ENCODE results near the gene RBBP6. TPM values are rescaled to one million over a fixed set of nuclear protein-coding genes. Genes with fewer than 3 reads are reported as not detected.

The RBBP6 gene
- total and polyA plus RNA-seq, 9 of the 15 experiments (the other 6 are each of a cell fraction or from before 2014, with no cell fraction given): 19.2 to 76.6 (median 42.7) TPM

GRCh38 chr16:24531166-24531565 lies 8.2 kb upstream of the RBBP6 start:
- H3K79me2 ChIP-seq (ENCODE audit: control insufficient read depth, insufficient read depth, low read length): no peaks in the 10 kb centered on the region
- no peak for DNase-seq (ENCODE audit: extremely low read depth in 1 of 4, low spot score in 3 of 4)
- no TSS peak for BruUV-seq (replicated peaks)
- no peaks in the 10 kb centered on the region; a peak in 1 of 5 replicates for H3K4me1 ChIP-seq (replicated peaks in 1 of 2; ENCODE audit: control insufficient read depth in 2 of 2, insufficient read depth in 2 of 2, low read length in 2 of 2)
- intact Hi-C loops (cut with micrococcal nuclease): no loop called here
- no peaks in the 10 kb centered on the region for H3K36me3 ChIP-seq (ENCODE audit: control insufficient read depth, insufficient read depth, low read length)
- H3K4me2 ChIP-seq (ENCODE audit: insufficient read depth, low read length): no peak overlapping the region
- no peaks in the 10 kb centered on the region for H3K9me1 ChIP-seq (ENCODE audit: control insufficient read depth, insufficient read depth, low read length)
- H3K9ac ChIP-seq (ENCODE audit: insufficient read depth in 1 of 2, low read depth in 2 of 2, low read length in 2 of 2): no peak overlapping the region
- ChIA-PET POLR2A (interaction anchor here (1.2 kb wide), 1 partner anchor 14 kb away, joined by 3 read pairs; no protein-coding TSS in a partner anchor), CTCF (ENCODE audit: low intra/inter-chr PET ratio) (no interaction called here)
- H3K9me3 ChIP-seq (replicated peaks; ENCODE audit: control insufficient read depth, insufficient read depth, low read depth, low read length): no peaks in the 10 kb centered on the region
- no peak overlapping the region for H2AFZ ChIP-seq (ENCODE audit: low read depth, low read length)
- H3K27me3 ChIP-seq (ENCODE audit: control insufficient read depth in 2 of 2, insufficient read depth in 2 of 2, low read length in 2 of 2): no peaks in the 10 kb centered on the region
- H4K20me1 ChIP-seq (replicated peaks; ENCODE audit: control insufficient read depth, insufficient read depth, low read length): no peaks in the 10 kb centered on the region
- ATAC-seq: no peak
- FAIRE-seq: no peak
- no peak overlapping the region for H3K4me3 ChIP-seq
- in situ Hi-C loops (cut with MboI): no loop called here
- no peak overlapping the region for H3K27ac ChIP-seq (ENCODE audit: extremely low read depth, low read depth, low read length)
- WGBS (ENCODE audit: insufficient coverage, low coverage, missing lambda C conversion rate): 8% methylated on average over 1 of the region's 1 CpG
- no peak for TF ChIP-seq SMAD2 (IDR thresholded peaks at IDR 0.05; ENCODE audit: low read depth, low read length)
- no peak for TF ChIP-seq ZNF584 (CRISPR knock-in tag; IDR thresholded peaks at IDR 0.05; ENCODE audit: low read depth)
- no peak for TF ChIP-seq ZNF449 (CRISPR knock-in tag; IDR thresholded peaks at IDR 0.05)
- no peak for TF ChIP-seq ATF2 (CRISPR knock-in tag; IDR thresholded peaks at IDR 0.05)
- no peak for TF ChIP-seq FOXP4 (CRISPR knock-in tag; IDR thresholded peaks at IDR 0.05; ENCODE audit: borderline replicate concordance)
- no peak for TF ChIP-seq ATF7 (IDR thresholded peaks at IDR 0.05)
- TF ChIP-seq DEAF1 (CRISPR knock-in tag; IDR thresholded peaks at IDR 0.05): no peak
- TF ChIP-seq CSDE1 (IDR thresholded peaks at IDR 0.05): no peak
- TF ChIP-seq XRCC3 (IDR thresholded peaks at IDR 0.05): no peak
